ENCODE measurements around the gene REEP3.
A peak's percentile ranks its signal among the peaks of the same experiment; 100 is the strongest.
"Not testable (repeated sequence)": the region's sequence is repeated elsewhere in the genome, so short reads cannot be mapped to it uniquely, and the experiment has no call there.

The REEP3 gene

GRCh38 chr10:63520500-63521415 lies at the start of gene REEP3:
Gene REEP3, plus strand, starts transcription at chr10:63521401. Its CDS starts 145 bp downstream, at chr10:63521546.
- peak; percentile 24 for DNase-seq (ENCODE audit: low read depth)

DNA sequence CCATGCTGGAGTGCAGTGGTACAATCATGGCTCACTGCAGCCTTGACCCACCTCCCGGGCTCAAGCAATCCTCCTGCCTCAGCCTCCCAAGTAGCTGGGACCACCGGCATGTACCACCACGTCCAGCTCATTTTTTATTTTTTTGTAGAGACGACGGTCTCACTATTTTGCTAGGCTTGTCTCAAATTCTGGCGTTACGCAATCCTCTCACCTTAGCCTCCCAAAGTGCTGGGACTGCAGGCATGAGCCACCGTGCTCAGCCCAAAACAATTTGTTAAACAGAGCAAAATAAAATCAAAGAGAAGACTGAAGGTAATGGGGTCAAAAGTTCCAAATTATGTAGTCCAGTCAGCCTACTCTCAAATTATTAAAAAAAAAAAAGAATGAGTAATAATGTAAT lies 46.7 kb upstream of the REEP3 start:
- no peak for DNase-seq (ENCODE audit: low read depth)

DNA sequence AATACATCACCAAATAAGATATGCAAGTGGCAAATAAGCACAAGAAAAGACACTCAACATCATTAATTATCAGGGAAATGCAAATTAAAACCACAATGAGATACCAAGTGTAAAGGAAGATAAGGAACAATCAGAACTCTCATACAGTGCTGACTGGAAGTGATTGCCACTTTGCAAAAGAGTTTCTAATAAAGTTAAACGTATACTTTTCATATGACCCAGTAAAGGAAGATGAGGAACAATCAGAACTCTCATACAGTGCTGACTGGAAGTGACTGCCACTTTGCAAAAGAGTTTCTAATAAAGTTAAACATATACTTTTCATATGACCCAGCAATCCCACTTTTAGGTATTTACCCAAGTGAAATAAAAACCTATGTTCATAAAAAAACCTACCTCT lies 43.3 kb upstream of the REEP3 start:
- no peak for DNase-seq (ENCODE audit: low read depth)

- DNase-seq (ENCODE audit: low read depth), result no peak
These were observed 42.6 kb upstream of the REEP3 start for GRCh38 chr10:63478564-63478963.

DNA sequence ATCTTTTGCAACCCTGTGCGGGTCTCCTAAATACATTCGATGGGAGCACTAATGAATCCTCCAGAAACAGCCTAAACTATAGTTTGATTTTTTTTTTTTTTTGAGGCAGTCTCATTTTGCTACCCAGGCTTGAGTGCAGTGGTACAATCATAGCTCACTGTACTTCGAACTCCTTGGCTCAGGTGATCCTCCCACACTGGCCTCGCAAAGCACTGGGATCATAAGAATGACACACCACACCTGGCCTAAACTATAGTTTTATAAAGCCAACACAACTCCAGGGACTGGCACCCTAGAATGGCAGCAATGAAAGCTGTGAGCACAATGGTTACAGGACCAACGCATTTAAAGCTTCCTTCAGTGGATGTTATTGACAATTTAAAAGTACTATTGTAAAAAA lies 41.0 kb upstream of the REEP3 start:
- DNase-seq (ENCODE audit: low read depth), result no peak

DNA sequence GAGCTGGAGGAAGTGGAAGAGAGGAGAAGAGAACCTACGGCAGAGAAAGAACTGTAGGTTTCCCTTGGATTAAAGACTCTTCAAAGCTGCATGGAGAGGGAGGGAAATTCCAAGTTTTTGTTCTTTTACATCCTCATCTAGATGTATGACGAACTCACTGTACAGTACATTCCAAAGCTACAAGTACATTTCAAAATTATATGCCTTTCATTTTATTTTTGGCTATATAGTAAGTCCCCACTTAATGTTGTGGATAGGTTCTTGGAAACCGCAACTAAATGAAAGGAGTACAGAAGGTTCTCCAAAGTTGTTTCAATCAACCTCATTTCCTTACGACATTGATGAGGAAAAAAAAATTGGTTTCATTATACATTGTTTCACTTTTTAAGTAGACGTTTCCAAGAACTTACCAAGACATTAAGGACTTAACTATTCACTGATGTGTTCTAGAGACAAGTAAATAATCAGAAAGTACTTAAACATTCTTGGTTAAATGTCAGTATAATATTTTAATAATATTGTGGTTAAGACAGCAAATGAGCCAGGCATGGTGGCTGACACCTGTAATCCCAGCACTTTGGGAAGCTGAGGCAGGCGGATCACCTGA lies 39.3 kb upstream of the REEP3 start:
- no peak for DNase-seq (ENCODE audit: low read depth)

DNA sequence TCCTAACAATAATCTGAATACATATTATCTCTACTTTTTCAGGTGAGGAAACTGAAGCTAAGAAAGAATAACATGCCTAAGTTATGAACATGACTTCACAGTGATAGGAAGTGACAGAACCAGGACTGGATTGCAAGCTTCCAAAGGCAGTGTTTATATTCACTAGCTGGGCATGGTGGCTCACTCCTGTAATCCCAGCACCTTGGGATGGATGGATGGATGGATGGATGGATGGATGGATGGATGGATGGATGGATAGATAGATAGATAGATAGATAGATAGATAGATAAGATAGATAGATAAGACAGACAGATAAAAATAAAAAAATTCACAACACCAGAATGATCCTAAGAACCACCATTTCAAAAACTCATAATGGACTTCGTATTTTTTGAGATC lies 37.2 kb upstream of the REEP3 start:
- DNase-seq (ENCODE audit: low read depth), result no peak

- DNase-seq (ENCODE audit: low read depth), result no peak
These were observed 33.2 kb upstream of the REEP3 start for GRCh38 chr10:63487990-63488389.

GRCh38 chr10:63489838-63490237 lies 31.4 kb upstream of the REEP3 start:
- DNase-seq (ENCODE audit: low read depth), result no peak

DNA sequence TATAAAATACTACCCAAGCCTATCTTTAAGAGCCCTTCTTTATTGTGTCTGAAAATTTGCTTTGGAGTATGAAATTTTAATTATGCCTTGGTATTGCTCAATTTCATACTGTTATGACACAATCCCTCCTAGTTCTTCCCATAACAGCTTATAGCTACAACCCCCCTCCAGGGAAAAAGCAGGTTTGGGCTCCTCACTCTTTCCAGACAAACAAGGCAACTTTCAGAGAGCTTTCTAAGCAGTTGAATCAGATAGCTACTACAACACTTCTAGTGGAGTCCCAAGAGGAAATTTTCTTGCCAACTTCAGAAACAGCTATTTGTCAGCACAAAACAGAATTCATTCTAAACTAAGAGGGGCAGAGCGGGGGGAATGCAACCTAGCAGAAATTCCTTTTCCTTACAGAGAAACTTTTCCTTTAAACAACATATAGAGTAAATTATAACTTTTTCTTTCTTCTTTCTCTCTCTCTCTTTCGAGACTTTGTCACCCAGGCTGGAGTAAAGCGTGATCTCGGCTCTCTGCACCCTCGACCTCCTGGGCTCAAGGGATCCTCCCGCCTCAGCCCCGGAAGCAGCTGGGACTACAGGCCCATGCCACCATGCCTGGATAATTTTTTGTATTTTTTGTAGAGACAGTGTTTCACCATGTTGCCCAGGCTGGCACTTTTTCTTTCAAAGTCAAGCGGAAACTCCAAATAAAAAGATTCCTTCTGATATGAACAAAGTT lies 29.4 kb upstream of the REEP3 start:
- DNase-seq (ENCODE audit: low read depth), result no peak

GRCh38 chr10:63492317-63492690 lies 28.9 kb upstream of the REEP3 start:
- DNase-seq (ENCODE audit: low read depth), result not testable (repeated sequence)

DNA sequence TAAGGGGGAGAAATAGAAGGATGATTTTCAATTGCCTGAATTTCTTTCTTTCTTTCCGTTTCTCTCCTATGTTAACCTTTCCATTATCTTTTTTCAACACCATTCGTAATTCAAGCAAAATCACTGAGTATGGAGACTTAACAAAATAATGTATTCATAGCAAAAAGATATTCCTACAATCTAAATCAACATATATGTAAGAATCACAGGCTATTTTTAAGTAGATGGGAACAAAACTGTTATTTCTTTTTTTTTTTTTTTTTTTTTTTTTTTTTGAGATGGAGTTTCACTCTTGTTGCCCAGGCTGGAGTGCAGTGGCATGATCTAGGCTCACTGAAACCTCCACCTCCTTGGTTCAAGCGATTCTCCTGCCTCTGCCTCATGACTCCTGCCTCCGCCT lies 28.2 kb upstream of the REEP3 start:
- DNase-seq (ENCODE audit: low read depth), result no peak

DNA sequence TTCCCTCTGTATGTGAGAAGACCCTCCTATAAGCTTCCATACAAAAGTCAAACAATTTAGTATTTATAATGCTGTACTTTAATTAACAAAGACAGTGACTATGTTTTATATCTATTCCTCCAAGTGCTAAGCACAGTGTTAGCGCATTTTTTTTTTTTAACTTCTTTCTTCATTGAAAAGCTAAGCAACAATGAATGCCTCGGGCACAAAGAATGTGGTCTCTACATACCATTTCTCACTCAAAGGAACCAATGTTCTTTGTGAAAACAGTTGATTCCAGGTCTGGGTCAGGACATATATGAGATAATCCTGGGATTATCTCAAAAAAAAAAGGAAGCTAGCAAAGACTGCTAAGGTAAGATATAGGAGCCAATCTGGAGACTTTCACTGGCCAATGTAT lies 26.2 kb upstream of the REEP3 start:
- DNase-seq (ENCODE audit: low read depth), result no peak

DNA sequence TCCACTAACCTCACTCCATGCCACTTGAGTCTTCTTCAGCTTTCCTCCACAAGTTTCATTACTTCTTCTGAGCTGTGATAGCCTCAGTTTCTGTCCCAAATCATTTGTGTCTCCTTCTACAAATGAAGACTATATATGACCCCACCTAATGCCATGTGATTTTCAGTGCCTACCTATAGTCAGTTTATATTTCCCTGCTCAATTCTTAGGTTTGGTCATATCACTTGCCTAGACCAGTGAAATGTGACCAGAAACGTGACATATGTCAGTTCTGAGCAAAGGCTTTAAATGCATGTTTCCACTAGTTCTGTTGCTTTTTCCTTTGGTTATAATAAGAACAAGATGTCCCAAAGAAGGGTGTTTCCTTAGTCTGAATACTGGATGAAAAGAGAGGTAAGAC lies 24.6 kb upstream of the REEP3 start:
- DNase-seq (ENCODE audit: low read depth), result no peak

DNA sequence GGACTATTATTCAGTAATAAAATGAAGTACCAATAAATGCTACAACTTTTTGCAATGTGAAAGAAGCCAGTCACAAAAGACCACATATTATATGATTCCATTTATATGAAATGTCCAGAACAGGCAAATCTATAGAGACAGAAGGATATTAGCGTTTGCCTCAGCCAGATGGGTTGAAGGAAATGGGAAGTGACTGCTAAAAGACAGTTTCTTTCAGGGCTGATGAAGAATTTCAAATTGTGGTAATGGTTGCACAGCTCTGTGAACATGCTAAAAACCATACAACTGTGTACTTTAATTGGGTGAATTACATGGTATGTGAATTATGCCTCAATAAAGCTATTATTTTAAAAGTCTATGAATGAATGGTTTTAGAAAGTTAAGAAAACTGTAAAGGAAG lies 23.9 kb upstream of the REEP3 start:
- no peak for DNase-seq (ENCODE audit: low read depth)

- DNase-seq (ENCODE audit: low read depth), result no peak
These were observed 22.5 kb upstream of the REEP3 start for GRCh38 chr10:63498665-63499064.

- DNase-seq (ENCODE audit: low read depth), result not testable (repeated sequence)
These were observed 20.6 kb upstream of the REEP3 start for GRCh38 chr10:63500551-63500950.

- no peak for DNase-seq (ENCODE audit: low read depth)
These were observed 19.2 kb upstream of the REEP3 start for GRCh38 chr10:63501954-63502353.

DNA sequence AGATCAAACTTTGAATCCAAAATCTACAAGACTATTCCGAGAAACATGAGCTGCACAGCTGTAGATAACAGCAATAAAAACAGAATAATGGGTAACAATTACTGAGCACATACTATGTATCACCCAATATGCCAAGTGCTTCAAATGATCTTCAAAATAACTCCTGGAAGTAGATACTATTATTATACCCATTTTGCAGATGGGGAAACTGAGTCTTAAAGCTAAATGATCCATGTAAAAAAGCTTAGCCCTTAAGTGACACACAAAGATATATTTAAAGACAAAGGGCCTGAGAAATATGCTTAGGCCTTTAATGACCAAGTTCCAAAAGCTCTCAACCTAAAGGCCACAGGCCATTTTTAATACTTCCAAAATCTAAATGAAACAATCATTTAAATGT lies 18.4 kb upstream of the REEP3 start:
- DNase-seq (ENCODE audit: low read depth), result no peak

GRCh38 chr10:63503395-63503794 lies 17.8 kb upstream of the REEP3 start:
- no peak for DNase-seq (ENCODE audit: low read depth)

GRCh38 chr10:63504145-63504881 lies 16.9 kb upstream of the REEP3 start:
- DNase-seq (ENCODE audit: low read depth), result no peak

DNA sequence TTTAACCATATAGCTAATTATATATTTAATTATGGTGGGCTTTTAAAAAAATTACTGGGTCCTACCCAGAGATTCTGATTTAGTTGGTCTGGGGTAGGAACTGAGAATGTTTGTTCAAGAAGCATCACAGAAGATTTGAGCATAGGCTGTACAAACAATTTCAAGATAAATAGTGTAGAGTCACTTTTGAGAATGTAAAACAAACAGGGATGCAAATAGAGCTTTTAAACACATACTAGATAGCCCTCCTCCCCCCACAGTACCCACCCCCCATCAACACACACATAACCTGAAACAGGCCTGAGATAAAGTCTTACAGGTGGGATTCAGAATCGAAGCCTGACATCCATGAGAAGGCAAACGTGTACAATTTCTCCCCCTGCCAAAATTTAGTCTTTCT lies 15.6 kb upstream of the REEP3 start:
- no peak for DNase-seq (ENCODE audit: low read depth)
